Cardiac muscle cell (in vitro differentiated cells and primary cell): ENCODE measurements around the gene SLC22A5. TPM values are rescaled to one million over a fixed set of nuclear protein-coding genes. Genes with fewer than 3 reads are reported as not detected.

Experiments used
- DNase-seq, 2 donors: peaks; one replicate each; pipeline versions ENCODE4 v3.0.0 to v3.0.0-alpha.2; 2010 to 2017; ENCODE audit warnings: low read depth in 1 of 2, low spot score in 1 of 2
- H3K27ac ChIP-seq: fragments of 200-600 bp; sonication (generic); 2 replicates; pipeline ENCODE4 v1.5.1; 2016
- H3K27me3 ChIP-seq: fragments of 200-600 bp; sonication (generic); 2 replicates; pipeline ENCODE4 v1.6.0; 2016; ENCODE audit warnings: control low read depth
- H3K36me3 ChIP-seq: fragments of 200-600 bp; sonication (generic); 2 replicates; pipeline ENCODE4 v1.5.1; 2016; ENCODE audit warnings: control low read depth
- H3K4me1 ChIP-seq: fragments of 200-600 bp; sonication (generic); 2 replicates; pipeline ENCODE4 v1.8.1; 2017; ENCODE audit warnings: low read depth, mild to moderate bottlenecking, mixed run types
- H3K4me3 ChIP-seq: fragments of 200-600 bp; sonication (generic); 2 replicates; pipeline ENCODE4 v1.5.1; 2016; ENCODE audit warnings: mild to moderate bottlenecking
- H3K9me3 ChIP-seq: fragments of 200-600 bp; sonication (generic); 2 replicates; pipeline ENCODE4 v1.5.1; 2017; ENCODE audit warnings: low read depth, mild to moderate bottlenecking, control low read depth
- CTCF ChIP-seq: IDR thresholded peaks from 2 replicates; pipeline ENCODE4 v1.5.1; 2012; ENCODE audit warnings: low read depth, mild to moderate bottlenecking, low read length
- polyA plus RNA-seq: library from polyadenylated mRNA; unstranded; fragments of >200 nt; fragmentation: Nextera tagmentation; extraction: Ambion mirVana; gene quantifications from 2 replicates; pipeline ENCODE4 v1.2.1, GENCODE V29; 2016
- total RNA-seq: library from RNA; depleted of rRNA; stranded (reverse); fragments of >200 nt; gene quantifications from 2 replicates; pipeline ENCODE4 v1.2.3, GENCODE V29; 2016

Gene SLC22A5
- total and polyA plus RNA-seq, 2 experiments from 2014 or later, result 3.0 to 6.4 TPM

GRCh38 chr5:132431632-132432031, 62.1 kb downstream of the SLC22A5 start:
- Histone ChIP-seq H3K36me3 (no peaks in the 10 kb centered on the region), H3K4me3 (no peak overlapping the region), H3K4me1 (peaks cover 12% of the 10 kb centered on the region), H3K9me3 (no peaks in the 10 kb centered on the region), H3K27ac (no peak overlapping the region), H3K27me3 (no peaks in the 10 kb centered on the region)
- DNase-seq, result no peak
- no peak for TF ChIP-seq CTCF

DNA sequence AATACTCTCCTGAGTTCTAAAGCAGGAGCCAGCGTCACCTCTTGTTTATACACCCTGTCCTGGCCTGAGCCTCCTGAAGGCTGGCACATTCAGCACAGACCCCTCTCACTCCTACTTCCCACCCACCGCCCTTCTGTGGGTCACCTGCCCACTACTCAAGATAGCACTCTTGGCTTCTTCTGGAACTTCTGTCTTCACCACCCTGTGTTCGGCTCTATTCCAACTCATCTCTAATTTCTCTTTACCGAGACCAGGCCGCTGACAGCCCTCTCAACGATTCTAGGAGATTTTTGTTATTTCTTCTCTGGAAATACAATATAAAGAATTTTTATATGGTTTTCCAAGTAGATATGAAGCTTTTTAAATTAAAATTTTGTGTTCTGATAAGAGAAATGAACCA, 63.6 kb downstream of the SLC22A5 start:
- DNase-seq, result no peak
- no peak for TF ChIP-seq CTCF
- Histone ChIP-seq H3K27ac (no peak overlapping the region), H3K36me3 (no peaks in the 10 kb centered on the region), H3K4me3 (no peak overlapping the region), H3K4me1 (peaks cover 11% of the 10 kb centered on the region), H3K9me3 (no peaks in the 10 kb centered on the region), H3K27me3 (no peaks in the 10 kb centered on the region)

GRCh38 chr5:132434416-132435286, 65.1 kb downstream of the SLC22A5 start:
- Histone ChIP-seq H3K4me1 (peaks cover 11% of the 10 kb centered on the region), H3K9me3 (no peaks in the 10 kb centered on the region), H3K27me3 (no peaks in the 10 kb centered on the region), H3K4me3 (no peak overlapping the region), H3K36me3 (no peaks in the 10 kb centered on the region), H3K27ac (no peak overlapping the region)
- no peak for TF ChIP-seq CTCF
- no peak for DNase-seq

DNA sequence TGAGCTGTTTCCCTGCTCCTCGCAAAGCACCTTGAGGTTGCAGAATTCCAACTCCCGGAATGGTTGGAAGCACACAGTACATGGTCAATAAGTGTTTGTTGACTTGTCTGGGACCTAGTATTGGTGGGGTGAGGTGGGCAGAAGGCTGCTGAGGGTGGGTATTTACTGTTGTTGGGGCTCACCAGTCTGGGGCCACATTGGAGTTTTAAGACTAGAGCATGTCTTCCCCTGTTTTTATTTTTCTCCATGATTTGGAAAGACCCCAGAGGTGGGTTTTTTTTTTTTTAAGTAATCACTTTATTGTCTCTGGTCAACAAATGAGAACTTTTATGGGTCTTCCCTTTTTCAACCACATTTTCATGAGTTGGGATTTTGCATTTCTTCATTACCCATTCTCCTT, 65.9 kb downstream of the SLC22A5 start:
- no peak overlapping the region for H3K27ac ChIP-seq
- no peak for DNase-seq
- peaks cover 11% of the 10 kb centered on the region for H3K4me1 ChIP-seq
- no peak for TF ChIP-seq CTCF
- no peaks in the 10 kb centered on the region for H3K9me3 ChIP-seq
- H3K27me3 ChIP-seq, result no peaks in the 10 kb centered on the region
- H3K36me3 ChIP-seq, result no peaks in the 10 kb centered on the region
- H3K4me3 ChIP-seq, result no peak overlapping the region

DNA sequence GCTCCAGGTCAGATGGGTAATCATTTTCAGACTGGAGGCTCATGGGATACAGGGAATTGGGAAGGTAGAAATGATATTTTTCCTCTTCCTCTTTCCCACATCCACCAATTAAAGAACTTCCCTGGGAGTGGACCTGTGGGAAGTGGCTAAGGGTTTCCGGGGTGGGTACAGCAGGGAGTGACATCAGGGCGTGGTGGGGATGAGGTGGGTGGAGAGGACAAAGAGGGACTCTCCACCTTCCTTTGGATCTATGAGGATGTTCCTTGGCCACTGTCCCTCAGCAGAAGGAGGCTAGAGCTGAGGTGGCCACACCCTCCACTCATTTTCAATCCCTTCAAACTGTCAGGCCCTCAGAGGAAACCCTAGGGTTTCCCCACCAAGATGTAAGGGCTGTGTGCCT, 66.4 kb downstream of the SLC22A5 start:
- no peak for TF ChIP-seq CTCF
- H3K4me3 ChIP-seq, result no peak overlapping the region
- no peaks in the 10 kb centered on the region for H3K27me3 ChIP-seq
- no peaks in the 10 kb centered on the region for H3K36me3 ChIP-seq
- DNase-seq, result no peak
- H3K4me1 ChIP-seq, result peaks cover 11% of the 10 kb centered on the region
- H3K27ac ChIP-seq, result no peak overlapping the region
- H3K9me3 ChIP-seq, result no peaks in the 10 kb centered on the region
